ENCODE data around the gene PPM1J.

The PPM1J gene

GRCh38 chr1:112673592-112674439 is 41.3 kb downstream of the PPM1J start:
- H3K27ac ChIP-seq (ENCODE audit: insufficient read depth in 1 of 2, low read depth in 1 of 2, low read length in 2 of 2, poor library complexity in 1 of 2, severe bottlenecking in 2 of 2), result peak overlapping the region in 1 of 2 experiments; percentile 77
- ChIA-PET POLR2A (interaction anchor here (0.7 to 2.2 kb wide), 5 partner anchors 12 to 1475 kb away, joined by 3 to 8 read pairs (median 4); partner anchors contain the start of genes CAPZA1 and ST7L), CTCF (interaction anchor here (0.9 to 4.8 kb wide), 25 partner anchors 10 to 316 kb away, joined by 3 to 28 read pairs (median 5); partner anchors contain the start of genes CAPZA1, PPM1J and ST7L)
- H3K4me3 ChIP-seq (ENCODE audit: control insufficient read depth in 1 of 7, extremely low read depth in 1 of 7, insufficient read depth in 4 of 7, low read depth in 2 of 7, low read length in 6 of 7), result peak overlapping the region; percentile 65 to 95 (median 88)
- DNase-seq, result peak; percentile 50 to 67 (median 64)
- no peaks in the 10 kb centered on the region for H3K9me3 ChIP-seq (ENCODE audit: control extremely low read depth in 1 of 5, control insufficient read depth in 4 of 5, insufficient read depth in 2 of 5, low read depth in 1 of 5, low read length in 4 of 5)
- 5% methylated on average over 15 of the region's 18 CpGs for WGBS (ENCODE audit: insufficient coverage)
- peaks cover 7 to 22% (median 18%) of the 10 kb centered on the region in 4 experiments for H3K4me1 ChIP-seq (ENCODE audit: control extremely low read depth in 1 of 4, control insufficient read depth in 4 of 4, insufficient read depth in 4 of 4, low read length in 3 of 4)
- H3K36me3 ChIP-seq (ENCODE audit: control insufficient read depth in 4 of 4, insufficient read depth in 4 of 4, low read length in 3 of 4), result peaks cover 12 to 32% (median 20%) of the 10 kb centered on the region in 4 experiments
- no peaks in the 10 kb centered on the region for H3K27me3 ChIP-seq (replicated peaks in 2 of 5; ENCODE audit: control insufficient read depth in 4 of 5, insufficient read depth in 5 of 5, low read length in 4 of 5)

GRCh38 chr1:112672842-112673241 is 42.3 kb downstream of the PPM1J start:
- Histone ChIP-seq H3K27ac (ENCODE audit: insufficient read depth in 1 of 2, low read depth in 1 of 2, low read length in 2 of 2, poor library complexity in 1 of 2, severe bottlenecking in 2 of 2) (no peak overlapping the region), H3K4me1 (ENCODE audit: control extremely low read depth in 1 of 4, control insufficient read depth in 4 of 4, insufficient read depth in 4 of 4, low read length in 3 of 4) (peaks cover 7 to 22% (median 18%) of the 10 kb centered on the region in 4 experiments)
- no CpG with 5 or more reads among the region's 1 CpG for WGBS (ENCODE audit: insufficient coverage)

GRCh38 chr1:112672009-112672408 is 43.1 kb downstream of the PPM1J start:
- Histone ChIP-seq H3K36me3 (ENCODE audit: control insufficient read depth in 4 of 4, insufficient read depth in 4 of 4, low read length in 3 of 4) (peaks cover 17 to 47% (median 34%) of the 10 kb centered on the region in 4 experiments), H3K4me3 (ENCODE audit: control insufficient read depth in 1 of 7, extremely low read depth in 1 of 7, insufficient read depth in 4 of 7, low read depth in 2 of 7, low read length in 6 of 7) (no peak overlapping the region), H3K9me3 (ENCODE audit: control extremely low read depth in 1 of 5, control insufficient read depth in 4 of 5, insufficient read depth in 2 of 5, low read depth in 1 of 5, low read length in 4 of 5) (no peaks in the 10 kb centered on the region), H3K27me3 (replicated peaks in 2 of 5; ENCODE audit: control insufficient read depth in 4 of 5, insufficient read depth in 5 of 5, low read length in 4 of 5) (no peaks in the 10 kb centered on the region), H3K4me1 (ENCODE audit: control extremely low read depth in 1 of 4, control insufficient read depth in 4 of 4, insufficient read depth in 4 of 4, low read length in 3 of 4) (peaks cover 7 to 22% (median 18%) of the 10 kb centered on the region in 4 experiments), H3K27ac (ENCODE audit: insufficient read depth in 1 of 2, low read depth in 1 of 2, low read length in 2 of 2, poor library complexity in 1 of 2, severe bottlenecking in 2 of 2) (no peak overlapping the region)
- 100% methylated on average over 1 of the region's 2 CpGs for WGBS (ENCODE audit: insufficient coverage)
- POLR2A ChIA-PET, result no interaction called here
- no peak for DNase-seq
- CTCF ChIA-PET, result interaction anchor here (0.7 to 4.8 kb wide), 13 partner anchors 8 to 280 kb away, joined by 3 to 28 read pairs (median 10); partner anchors contain the start of genes CAPZA1, PPM1J and ST7L

More at GRCh38 chr1:112672842-112673241, 42.3 kb downstream of the PPM1J start:
- POLR2A ChIA-PET, result interaction anchor here (0.6 to 2.2 kb wide), 2 partner anchors 20 to 53 kb away, joined by 8 to 12 read pairs; partner anchors contain the start of genes CAPZA1 and ST7L
- CTCF ChIA-PET, result interaction anchor here (0.7 to 4.8 kb wide), 16 partner anchors 9 to 281 kb away, joined by 3 to 28 read pairs (median 6); partner anchors contain the start of genes CAPZA1, PPM1J and ST7L
- no peak for DNase-seq
- H3K9me3 ChIP-seq (ENCODE audit: control extremely low read depth in 1 of 5, control insufficient read depth in 4 of 5, insufficient read depth in 2 of 5, low read depth in 1 of 5, low read length in 4 of 5), result no peaks in the 10 kb centered on the region
- no peak overlapping the region for H3K4me3 ChIP-seq (ENCODE audit: control insufficient read depth in 1 of 7, extremely low read depth in 1 of 7, insufficient read depth in 4 of 7, low read depth in 2 of 7, low read length in 6 of 7)
- H3K27me3 ChIP-seq (replicated peaks in 2 of 5; ENCODE audit: control insufficient read depth in 4 of 5, insufficient read depth in 5 of 5, low read length in 4 of 5), result no peaks in the 10 kb centered on the region
- H3K36me3 ChIP-seq (ENCODE audit: control insufficient read depth in 4 of 4, insufficient read depth in 4 of 4, low read length in 3 of 4), result peaks cover 13 to 40% (median 28%) of the 10 kb centered on the region in 4 experiments

- ChIA-PET CTCF (interaction anchor here (0.9 to 1.9 kb wide), 2 partner anchors 41 to 165 kb away, joined by 3 to 4 read pairs; no protein-coding TSS in a partner anchor), POLR2A (no interaction called here)
- H3K4me3 ChIP-seq (ENCODE audit: control insufficient read depth in 1 of 7, extremely low read depth in 1 of 7, insufficient read depth in 4 of 7, low read depth in 2 of 7, low read length in 6 of 7), result no peak overlapping the region
- H3K4me1 ChIP-seq (ENCODE audit: control extremely low read depth in 1 of 4, control insufficient read depth in 4 of 4, insufficient read depth in 4 of 4, low read length in 3 of 4), result no peaks in the 10 kb centered on the region
- H3K27me3 ChIP-seq (replicated peaks in 2 of 5; ENCODE audit: control insufficient read depth in 4 of 5, insufficient read depth in 5 of 5, low read length in 4 of 5), result no peaks in the 10 kb centered on the region
- H3K27ac ChIP-seq (ENCODE audit: insufficient read depth in 1 of 2, low read depth in 1 of 2, low read length in 2 of 2, poor library complexity in 1 of 2, severe bottlenecking in 2 of 2), result no peak overlapping the region
- peaks cover 35 to 79% (median 59%) of the 10 kb centered on the region in 4 experiments for H3K36me3 ChIP-seq (ENCODE audit: control insufficient read depth in 4 of 4, insufficient read depth in 4 of 4, low read length in 3 of 4)
- no peaks in the 10 kb centered on the region for H3K9me3 ChIP-seq (ENCODE audit: control extremely low read depth in 1 of 5, control insufficient read depth in 4 of 5, insufficient read depth in 2 of 5, low read depth in 1 of 5, low read length in 4 of 5)
- DNase-seq, result no peak
- 100% methylated on average over 1 of the region's 2 CpGs for WGBS (ENCODE audit: insufficient coverage)
Observed at GRCh38 chr1:112666946-112667345, 48.2 kb downstream of the PPM1J start.

GRCh38 chr1:112665857-112666256 is 49.3 kb downstream of the PPM1J start:
- Histone ChIP-seq H3K4me1 (ENCODE audit: control extremely low read depth in 1 of 4, control insufficient read depth in 4 of 4, insufficient read depth in 4 of 4, low read length in 3 of 4) (no peaks in the 10 kb centered on the region), H3K27ac (ENCODE audit: insufficient read depth in 1 of 2, low read depth in 1 of 2, low read length in 2 of 2, poor library complexity in 1 of 2, severe bottlenecking in 2 of 2) (no peak overlapping the region), H3K36me3 (ENCODE audit: control insufficient read depth in 4 of 4, insufficient read depth in 4 of 4, low read length in 3 of 4) (peaks cover 37 to 84% (median 59%) of the 10 kb centered on the region in 4 experiments), H3K9me3 (ENCODE audit: control extremely low read depth in 1 of 5, control insufficient read depth in 4 of 5, insufficient read depth in 2 of 5, low read depth in 1 of 5, low read length in 4 of 5) (no peaks in the 10 kb centered on the region), H3K27me3 (replicated peaks in 2 of 5; ENCODE audit: control insufficient read depth in 4 of 5, insufficient read depth in 5 of 5, low read length in 4 of 5) (no peaks in the 10 kb centered on the region), H3K4me3 (ENCODE audit: control insufficient read depth in 1 of 7, extremely low read depth in 1 of 7, insufficient read depth in 4 of 7, low read depth in 2 of 7, low read length in 6 of 7) (no peak overlapping the region)
- ChIA-PET CTCF (interaction anchor here (1.6 to 3.4 kb wide), 3 partner anchors 8 to 22 kb away, joined by 4 to 20 read pairs (median 7); partner anchors contain the start of gene MOV10), POLR2A (interaction anchor here (0.5 kb wide), 1 partner anchor 20 kb away, joined by 6 read pairs; no protein-coding TSS in a partner anchor)
- 100% methylated on average over 2 of the region's 3 CpGs for WGBS (ENCODE audit: insufficient coverage)
- DNase-seq, result no peak

Data from common myeloid progenitor, CD34-positive (primary cell).